PC-3 (cell line): ENCODE results near the gene ADD3. TPM values are rescaled to one million over a fixed set of nuclear protein-coding genes. Genes with fewer than 3 reads are reported as not detected.

ENCODE experiments used
- ATAC-seq: fragments of 200-7000 bp; cut with Tn5 transposase; 2 replicates; pipeline ENCODE4 v1.9.1; 2020; ENCODE audit warnings: mild to moderate bottlenecking, moderate library complexity
- BruUV-seq: library from RNA; stranded (reverse); fragments of 400-500 nt; replicated peaks from 2 replicates; lab custom pipeline; 2021; lab: Mats Ljungman, UMichigan
- CTCF ChIA-PET: fragments of 300-600 bp; sonication (Branson Sonifier 250); formaldehyde crosslinking; loops from one replicate; lab custom pipeline; 2022; ENCODE audit warnings: antibody characterized with exemption; lab: Charles Lee
- POLR2A ChIA-PET: fragments of 300-600 bp; sonication (Branson Sonifier 250); formaldehyde crosslinking; loops from one replicate; lab custom pipeline; 2022; ENCODE audit warnings: antibody characterized with exemption; ENCODE audit not compliant: unreplicated experiment; lab: Charles Lee
- DNase-seq: peaks from one replicate; pipeline ENCODE4 v3.0.0-alpha.2; 2015
- H2AFZ ChIP-seq: fragments of 300-600 bp; sonication (generic); 2 replicates; pipeline ENCODE4 v1.6.0; 2016; ENCODE audit warnings: antibody characterized with exemption, low read length
- H3F3A ChIP-seq: fragments of 300-600 bp; sonication (generic); one replicate; pipeline ENCODE4 v1.6.0; 2017; ENCODE audit warnings: antibody characterized with exemption, low read length, control low read depth, mild to moderate bottlenecking; ENCODE audit not compliant: unreplicated experiment
- H3K27ac ChIP-seq: fragments of 300-600 bp; sonication (generic); 2 replicates; pipeline ENCODE4 v1.5.1; 2016; ENCODE audit warnings: mild to moderate bottlenecking, low read length
- H3K27me3 ChIP-seq: fragments of 300-600 bp; sonication (generic); 2 replicates; pipeline ENCODE4 v1.6.1; 2016; ENCODE audit warnings: low read length, mixed read lengths
- H3K36me3 ChIP-seq: fragments of 300-600 bp; sonication (generic); 2 replicates; pipeline ENCODE4 v1.6.1; 2016; ENCODE audit warnings: low read depth, mixed run types, low read length, mixed read lengths
- H3K4me1 ChIP-seq: fragments of 300-600 bp; sonication (generic); 2 replicates; pipeline ENCODE4 v1.5.1; 2016; ENCODE audit warnings: low read length; ENCODE audit not compliant: insufficient read depth
- H3K4me2 ChIP-seq: fragments of 300-600 bp; sonication (generic); 2 replicates; pipeline ENCODE4 v1.6.0; 2016; ENCODE audit warnings: low read length
- H3K4me3 ChIP-seq: fragments of 300-600 bp; sonication (generic); 2 replicates; pipeline ENCODE4 v1.5.1; 2016; ENCODE audit warnings: mild to moderate bottlenecking, low read length, mixed read lengths
- H3K79me2 ChIP-seq: fragments of 300-600 bp; sonication (generic); 2 replicates; pipeline ENCODE4 v1.6.1; 2017; ENCODE audit warnings: low read length, mixed read lengths
- H3K9ac ChIP-seq: fragments of 300-600 bp; sonication (generic); 2 replicates; pipeline ENCODE4 v1.6.0; 2016; ENCODE audit warnings: mild to moderate bottlenecking, low read length
- H3K9me2 ChIP-seq: fragments of 300-600 bp; sonication (generic); replicated peaks from 2 replicates; pipeline ENCODE4 v1.6.1; 2016; ENCODE audit warnings: mixed run types, low read length, mixed read lengths
- H3K9me3 ChIP-seq: fragments of 300-600 bp; sonication (generic); 2 replicates; pipeline ENCODE4 v1.6.1; 2016; ENCODE audit warnings: low read length, mixed read lengths
- H4K20me1 ChIP-seq: fragments of 300-600 bp; sonication (generic); 2 replicates; pipeline ENCODE4 v1.6.1; 2016; ENCODE audit warnings: low read length, mixed read lengths
- EZH2 ChIP-seq: fragments of 300-600 bp; sonication (generic); IDR thresholded peaks from one replicate; pipeline ENCODE4 v1.6.1; 2017; ENCODE audit warnings: antibody characterized with exemption, mild to moderate bottlenecking, low read length; ENCODE audit not compliant: unreplicated experiment
- EZH2phosphoT487 ChIP-seq: fragments of 300-600 bp; sonication (generic); IDR thresholded peaks from 2 replicates; pipeline ENCODE4 v1.6.1; 2018; ENCODE audit warnings: mild to moderate bottlenecking, antibody characterized with exemption, low read length, borderline replicate concordance
- intact Hi-C: fragments of 100-400 bp; cut with micrococcal nuclease; formaldehyde crosslinking; loops from 2 replicates; pipeline ENCODE4 v1.9.0; 2023
- total RNA-seq: library from RNA; depleted of rRNA; stranded (reverse); fragments of >200 nt; gene quantifications from 2 replicates; pipeline ENCODE4 v1.2.3, GENCODE V29; 2014
- TF ChIP-seq, protein P1 (sequence below): fragments of 300-600 bp; sonication (generic); conservative IDR thresholded peaks from 2 replicates; pipeline ENCODE4 v1.5.1; 2017; ENCODE audit warnings: antibody characterized with exemption, low read depth, mild to moderate bottlenecking, low read length

The ADD3 gene
- total RNA-seq, 1 experiment from 2014 or later: 25.7 TPM

DNA sequence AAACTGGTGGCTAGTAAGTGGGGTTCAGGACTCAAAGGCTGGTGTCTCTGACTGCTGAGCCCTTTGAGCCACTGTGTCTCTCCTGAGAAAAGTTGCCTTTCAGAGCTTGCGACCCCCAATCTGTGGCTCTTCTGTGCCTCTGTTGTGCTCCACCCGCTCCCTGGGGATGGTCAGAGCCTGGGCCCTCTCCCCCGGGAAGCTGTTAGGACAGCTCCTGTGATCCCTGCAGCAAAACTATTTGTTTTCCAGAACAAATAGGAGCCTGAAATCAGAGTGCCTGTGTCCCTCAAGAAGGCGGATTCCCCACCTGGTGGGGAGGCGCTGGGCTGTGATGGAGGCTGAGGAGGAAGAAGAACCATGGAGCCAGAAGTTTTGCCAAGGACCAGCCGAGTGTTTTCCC, 143.2 kb downstream of the ADD3 start:
- intact Hi-C loops: no loop called here
- TF ChIP-seq, protein P1, sequence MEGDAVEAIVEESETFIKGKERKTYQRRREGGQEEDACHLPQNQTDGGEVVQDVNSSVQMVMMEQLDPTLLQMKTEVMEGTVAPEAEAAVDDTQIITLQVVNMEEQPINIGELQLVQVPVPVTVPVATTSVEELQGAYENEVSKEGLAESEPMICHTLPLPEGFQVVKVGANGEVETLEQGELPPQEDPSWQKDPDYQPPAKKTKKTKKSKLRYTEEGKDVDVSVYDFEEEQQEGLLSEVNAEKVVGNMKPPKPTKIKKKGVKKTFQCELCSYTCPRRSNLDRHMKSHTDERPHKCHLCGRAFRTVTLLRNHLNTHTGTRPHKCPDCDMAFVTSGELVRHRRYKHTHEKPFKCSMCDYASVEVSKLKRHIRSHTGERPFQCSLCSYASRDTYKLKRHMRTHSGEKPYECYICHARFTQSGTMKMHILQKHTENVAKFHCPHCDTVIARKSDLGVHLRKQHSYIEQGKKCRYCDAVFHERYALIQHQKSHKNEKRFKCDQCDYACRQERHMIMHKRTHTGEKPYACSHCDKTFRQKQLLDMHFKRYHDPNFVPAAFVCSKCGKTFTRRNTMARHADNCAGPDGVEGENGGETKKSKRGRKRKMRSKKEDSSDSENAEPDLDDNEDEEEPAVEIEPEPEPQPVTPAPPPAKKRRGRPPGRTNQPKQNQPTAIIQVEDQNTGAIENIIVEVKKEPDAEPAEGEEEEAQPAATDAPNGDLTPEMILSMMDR: no peak
- TF ChIP-seq EZH2phosphoT487 (no peak), EZH2 (no peak)
- H3K9ac ChIP-seq: no peak overlapping the region
- no peaks in the 10 kb centered on the region for H3K9me2 ChIP-seq
- H3K36me3 ChIP-seq: no peaks in the 10 kb centered on the region
- DNase-seq (no peak), ATAC-seq (no peak)
- H2AFZ ChIP-seq: no peak overlapping the region
- no peaks in the 10 kb centered on the region for H3K9me3 ChIP-seq
- no TSS peak for BruUV-seq
- H3K79me2 ChIP-seq: no peaks in the 10 kb centered on the region
- no peak overlapping the region for H3K4me2 ChIP-seq
- H4K20me1 ChIP-seq: no peaks in the 10 kb centered on the region
- no peak overlapping the region for H3K27ac ChIP-seq
- ChIA-PET CTCF (no interaction called here), POLR2A (no interaction called here)
- no peaks in the 10 kb centered on the region for H3F3A ChIP-seq
- no peaks in the 10 kb centered on the region for H3K27me3 ChIP-seq
- no peak overlapping the region for H3K4me3 ChIP-seq
- no peaks in the 10 kb centered on the region for H3K4me1 ChIP-seq

DNA sequence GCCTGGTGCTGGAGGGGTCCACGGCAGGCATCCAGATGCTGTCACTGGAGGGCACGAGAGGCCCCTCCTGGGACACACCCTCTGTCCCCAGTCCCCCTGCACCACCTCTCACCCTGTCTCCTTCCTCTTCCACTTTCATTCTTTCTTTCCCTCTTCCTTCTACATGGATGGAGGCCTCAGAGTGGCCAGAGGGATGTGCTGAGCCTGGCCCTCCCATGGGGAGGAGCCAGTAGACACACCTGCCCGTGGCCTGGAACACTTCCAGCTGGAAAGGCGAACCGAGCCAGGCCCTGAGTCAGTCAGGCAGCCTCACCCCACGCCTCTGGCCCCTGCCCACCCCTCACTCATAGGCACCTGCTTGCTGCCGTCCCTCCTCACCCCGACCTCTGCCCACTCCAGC, 143.7 kb downstream of the ADD3 start:
- Histone ChIP-seq H3K9me2 (no peaks in the 10 kb centered on the region), H2AFZ (no peak overlapping the region), H3K9ac (no peak overlapping the region), H3K4me2 (no peak overlapping the region), H3K79me2 (no peaks in the 10 kb centered on the region), H3K4me3 (no peak overlapping the region), H3K9me3 (no peaks in the 10 kb centered on the region), H3K4me1 (no peaks in the 10 kb centered on the region), H3K27ac (no peak overlapping the region), H3K36me3 (no peaks in the 10 kb centered on the region), H3F3A (no peaks in the 10 kb centered on the region), H4K20me1 (no peaks in the 10 kb centered on the region), H3K27me3 (no peaks in the 10 kb centered on the region)
- POLR2A ChIA-PET: no interaction called here
- no TSS peak for BruUV-seq
- CTCF ChIA-PET: no interaction called here
- TF ChIP-seq EZH2 (no peak), EZH2phosphoT487 (no peak)
- TF ChIP-seq, protein P1: no peak
- intact Hi-C loops: no loop called here
- ATAC-seq (peak; percentile 62), DNase-seq (peak; percentile 64)

DNA sequence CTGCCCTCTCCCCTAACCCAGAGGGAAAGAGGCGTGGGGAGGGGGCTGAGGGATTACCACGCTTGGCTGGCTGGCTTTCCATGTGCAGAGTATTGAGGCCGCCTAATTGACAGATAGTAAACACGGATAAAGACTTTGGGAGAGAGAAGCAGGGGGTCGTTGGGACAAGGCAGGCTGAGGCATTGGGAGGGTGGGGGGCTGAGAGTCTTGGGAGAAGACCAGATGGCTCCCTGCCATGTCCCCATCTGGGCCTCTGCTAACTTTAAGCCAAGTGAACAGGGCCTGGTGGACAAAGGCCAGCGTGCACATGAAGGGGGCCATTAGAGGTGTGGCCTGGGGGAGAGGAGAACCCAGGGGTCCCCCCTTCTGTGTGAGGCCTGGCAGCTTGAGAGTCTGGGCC, 144.2 kb downstream of the ADD3 start:
- H3K27ac ChIP-seq: no peak overlapping the region
- no peaks in the 10 kb centered on the region for H4K20me1 ChIP-seq
- POLR2A ChIA-PET: no interaction called here
- H3K4me2 ChIP-seq: no peak overlapping the region
- intact Hi-C loops: no loop called here
- no peaks in the 10 kb centered on the region for H3K79me2 ChIP-seq
- H3K9me2 ChIP-seq: no peaks in the 10 kb centered on the region
- ATAC-seq (no peak), DNase-seq (no peak)
- no peaks in the 10 kb centered on the region for H3K36me3 ChIP-seq
- H3K4me1 ChIP-seq: no peaks in the 10 kb centered on the region
- H3F3A ChIP-seq: no peaks in the 10 kb centered on the region
- TF ChIP-seq EZH2phosphoT487: no peak
- TF ChIP-seq EZH2: no peak
- TF ChIP-seq, protein P1: no peak
- H3K4me3 ChIP-seq: no peak overlapping the region
- CTCF ChIA-PET: no interaction called here
- BruUV-seq: no TSS peak
- H3K9ac ChIP-seq: no peak overlapping the region
- no peaks in the 10 kb centered on the region for H3K9me3 ChIP-seq
- no peak overlapping the region for H2AFZ ChIP-seq
- no peaks in the 10 kb centered on the region for H3K27me3 ChIP-seq
